SK-N-DZ (cell line): ENCODE data around the gene SFMBT2. TPM values are rescaled to one million over a fixed set of nuclear protein-coding genes. Genes with fewer than 3 reads are reported as not detected.
A peak's percentile ranks its signal among the peaks of the same experiment; 100 is the strongest.

Source experiments
- DNase-seq: peaks from one replicate; pipeline ENCODE4 v3.0.0-alpha.2; 2015; ENCODE audit warnings: low spot score
- polyA plus RNA-seq, 2 experiments: library from polyadenylated mRNA; depleted of rRNA; stranded (reverse); fragments of >200 nt; gene quantifications; 2 replicates each; pipeline ENCODE4 v1.2.3, GENCODE V29; 2014

The SFMBT2 gene
- polyA plus RNA-seq (2014; cell fraction: cytosol; rRNA removed), result 2.3 and 2.7 TPM in 2 replicates
- polyA plus RNA-seq (2014; cell fraction: nucleus; rRNA removed), result 2.7 and 4.5 TPM in 2 replicates

DNA sequence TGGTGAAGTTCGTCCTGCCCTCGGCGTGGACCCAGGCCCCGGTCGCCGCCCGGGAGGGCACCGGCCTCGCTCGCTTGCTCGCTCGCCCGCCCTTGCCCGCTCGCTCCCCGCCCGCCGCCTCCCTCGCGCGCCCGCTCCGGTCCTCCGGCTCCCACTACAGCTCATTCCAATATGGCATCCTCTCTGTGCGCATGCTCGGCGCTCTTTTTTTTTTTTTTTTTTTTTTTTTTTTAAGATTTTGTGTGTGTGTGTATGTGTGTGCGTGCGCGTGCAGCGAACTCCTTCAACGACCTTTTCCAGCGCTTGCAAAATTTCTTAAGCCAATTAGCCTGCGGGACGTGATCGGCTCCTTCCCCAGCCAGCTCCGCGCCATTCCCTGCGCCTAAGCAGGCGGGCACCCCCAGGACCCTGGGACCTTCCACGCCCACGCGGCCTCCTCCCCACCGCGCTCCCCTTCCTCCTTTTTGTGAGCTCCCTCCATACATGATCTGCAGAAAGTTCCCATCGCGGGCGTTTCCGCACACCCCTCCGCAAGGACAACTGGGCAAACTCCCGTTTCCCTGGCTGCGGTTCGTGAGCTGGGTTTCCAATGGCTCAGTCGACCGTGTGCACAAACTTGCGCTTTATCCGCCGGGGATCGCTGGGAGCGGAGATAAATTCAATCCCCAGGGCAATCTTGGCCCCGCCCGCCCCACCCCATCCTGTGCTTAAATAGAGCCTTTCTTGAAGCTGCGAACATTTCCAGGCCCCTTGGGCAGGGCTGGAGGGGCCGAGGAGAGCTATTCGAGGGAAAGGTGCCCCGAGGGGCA is at the start of gene SFMBT2:
TSS of gene SFMBT2 (minus strand) at position 173 of the 809 bp plus-strand sequence. CDS start 29,136 bp downstream, outside the sequence.
- peak; percentile 76 for DNase-seq

GRCh38 chr10:7460006-7460405 is 49.2 kb upstream of the SFMBT2 start:
- no peak for DNase-seq

GRCh38 chr10:7458556-7458955 is 47.7 kb upstream of the SFMBT2 start:
- no peak for DNase-seq

DNA sequence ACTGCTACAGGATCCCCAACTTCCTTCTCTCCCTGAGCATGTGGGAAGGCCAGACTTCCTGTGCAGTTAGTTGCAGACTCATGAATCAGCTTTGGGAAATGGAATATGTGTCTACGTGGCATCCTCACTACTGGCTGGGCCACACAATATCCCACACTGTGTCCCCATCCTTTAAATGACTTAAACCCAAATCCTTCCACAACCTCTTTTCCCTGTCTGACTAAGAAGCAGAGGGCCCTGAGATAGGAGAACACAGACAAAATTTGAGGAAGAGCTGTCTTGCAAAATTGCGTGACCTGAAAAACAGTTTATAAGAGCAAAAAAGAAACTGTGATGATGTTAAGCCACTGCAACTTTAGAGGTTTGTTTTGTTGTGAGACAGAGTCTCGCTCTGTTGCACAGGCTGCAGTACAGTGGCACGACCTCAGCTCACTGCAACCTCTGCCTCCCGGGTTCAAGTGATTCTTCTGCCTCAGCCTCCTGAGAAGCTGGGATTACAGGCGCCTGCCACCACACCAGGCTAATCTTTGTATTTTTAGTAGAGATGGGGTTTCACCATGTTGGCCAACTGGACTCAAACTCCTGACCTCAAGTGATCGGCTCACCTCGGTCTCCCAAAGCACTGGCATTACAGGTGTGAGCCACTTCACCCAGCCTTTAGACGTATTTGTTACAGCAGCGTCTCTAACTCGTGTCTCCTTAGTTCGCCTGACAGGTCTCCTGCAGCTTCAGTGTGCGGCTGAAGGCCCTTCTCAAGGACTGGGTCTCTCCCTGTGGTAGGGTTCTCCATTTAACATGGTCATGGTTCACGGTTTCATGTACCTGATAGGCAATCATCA is 46.9 kb upstream of the SFMBT2 start:
- DNase-seq, result no peak

DNA sequence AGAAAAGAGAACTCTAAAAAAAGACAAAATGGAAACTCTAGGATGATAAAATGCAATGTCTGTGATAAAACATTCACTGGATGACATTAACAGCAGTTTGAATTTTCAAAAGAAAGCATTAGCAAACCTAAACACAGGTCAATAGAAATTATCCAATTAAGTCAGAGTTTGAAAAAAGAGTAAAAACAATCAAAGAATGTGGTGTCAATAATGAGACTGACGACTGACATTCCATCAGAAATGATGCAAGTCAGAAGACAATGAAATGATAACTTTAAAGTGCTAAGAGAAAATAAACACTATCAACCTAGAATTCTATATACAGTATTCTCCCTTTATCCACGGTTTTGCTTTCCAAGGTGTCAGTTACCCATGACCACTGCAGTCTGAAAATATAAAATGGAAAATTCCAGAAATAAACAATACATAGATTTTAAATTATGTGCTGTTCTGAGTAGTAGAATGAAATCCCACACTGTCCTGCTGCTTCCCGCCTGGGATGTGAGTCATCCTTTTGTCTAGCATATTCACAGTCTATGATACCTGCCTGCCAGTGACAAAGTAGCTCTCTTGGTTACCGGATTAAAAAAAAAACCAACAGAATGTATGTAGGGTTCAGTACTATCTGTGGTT is 38.3 kb upstream of the SFMBT2 start:
- no peak for DNase-seq

GRCh38 chr10:7445474-7446185 is 34.8 kb upstream of the SFMBT2 start:
- DNase-seq, result no peak

- peak; percentile 38 for DNase-seq
Observed at GRCh38 chr10:7444551-7445121, 33.8 kb upstream of the SFMBT2 start.

- no peak for DNase-seq
Observed at GRCh38 chr10:7443036-7443435, 32.2 kb upstream of the SFMBT2 start.

DNA sequence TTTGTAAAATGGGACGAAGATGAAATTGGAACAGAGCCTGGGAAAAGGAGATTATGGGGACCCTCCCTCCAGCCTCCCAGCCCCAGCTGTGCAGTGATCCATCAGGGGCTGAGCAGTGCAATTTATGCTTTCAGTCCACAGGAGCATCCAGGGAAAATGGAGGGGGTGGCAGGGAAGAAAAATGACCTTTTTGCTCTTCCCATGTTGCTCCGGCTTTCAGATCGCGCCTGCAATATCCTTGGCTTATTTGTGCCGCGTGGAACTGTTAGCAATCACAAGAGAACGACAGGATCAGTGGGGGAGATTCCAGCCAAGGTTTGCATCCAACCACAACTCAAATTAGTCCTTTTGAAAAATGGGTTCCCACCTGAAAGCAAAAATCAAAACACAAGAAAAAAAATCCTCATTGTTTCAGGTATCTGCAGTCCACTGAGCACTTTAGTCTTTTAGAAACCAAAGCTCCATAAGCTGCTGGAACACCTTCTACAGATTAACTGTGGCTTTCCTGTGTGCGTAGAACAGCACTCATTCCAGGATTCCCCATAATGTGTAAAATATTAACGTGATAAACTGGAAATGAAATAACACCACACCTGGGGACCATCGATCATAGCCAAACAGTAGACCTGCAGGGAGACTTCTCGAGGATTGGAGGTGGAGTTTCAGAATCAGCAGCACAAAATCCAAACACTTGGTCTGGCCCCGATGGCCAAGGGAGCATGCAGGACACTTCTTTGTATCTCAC is 30.7 kb upstream of the SFMBT2 start:
- no peak for DNase-seq

DNA sequence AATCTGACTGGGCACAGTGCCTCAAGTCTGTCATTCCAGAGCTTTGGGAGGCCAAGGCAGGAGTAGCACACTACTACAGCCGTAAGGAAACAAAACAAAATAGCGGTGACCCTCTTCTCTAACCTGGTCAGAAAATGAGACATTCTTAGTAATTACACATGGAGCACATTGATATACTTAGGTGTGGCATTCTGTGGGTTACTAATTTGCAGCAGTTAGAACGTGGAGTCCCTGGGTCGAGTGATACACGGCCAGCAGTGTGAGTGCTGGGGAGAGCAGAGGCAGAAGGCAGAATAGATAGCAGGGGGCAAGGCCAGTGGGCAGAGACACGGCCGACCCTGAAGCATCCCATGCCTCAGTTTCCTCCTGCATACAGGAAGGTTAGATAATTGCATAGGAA is 28.9 kb upstream of the SFMBT2 start:
- DNase-seq, result no peak

- peak; percentile 84 for DNase-seq
Observed at GRCh38 chr10:7438196-7438986, 27.6 kb upstream of the SFMBT2 start.

GRCh38 chr10:7436490-7437100 is 25.8 kb upstream of the SFMBT2 start:
- no peak for DNase-seq

- DNase-seq, result no peak
Observed at GRCh38 chr10:7435674-7436073, 24.8 kb upstream of the SFMBT2 start.

GRCh38 chr10:7434378-7434777 is 23.5 kb upstream of the SFMBT2 start:
- no peak for DNase-seq

DNA sequence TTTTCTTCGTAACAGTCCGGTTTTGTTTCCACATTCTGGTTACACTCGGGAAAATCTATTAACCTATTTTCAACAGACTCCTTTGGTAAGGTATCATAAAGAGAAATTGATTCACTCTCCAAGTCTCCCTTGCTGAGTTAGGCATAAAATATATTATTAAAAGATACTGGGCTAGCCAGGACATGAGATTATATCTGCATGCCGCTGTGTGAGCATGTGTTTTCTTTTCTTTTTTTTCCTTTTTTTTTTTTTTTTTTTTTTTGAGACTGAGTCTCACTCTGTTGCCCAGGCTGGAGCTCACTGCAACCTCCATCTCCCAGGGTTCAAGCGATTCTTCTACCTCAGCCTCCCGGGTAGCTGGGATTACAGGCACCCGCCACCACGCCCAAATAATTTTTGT is 23.0 kb upstream of the SFMBT2 start:
- no peak for DNase-seq

GRCh38 chr10:7432884-7433726 is 22.3 kb upstream of the SFMBT2 start:
- peak; percentile 69 for DNase-seq

- DNase-seq, result no peak
Observed at GRCh38 chr10:7428673-7429350, 18.0 kb upstream of the SFMBT2 start.
